HG03066 (cell line): ENCODE measurements around the gene NLRX1.
"Not testable (repeated sequence)": the region's sequence is repeated elsewhere in the genome, so short reads cannot be mapped to it uniquely, and the experiment has no call there.

ENCODE experiments used
- ATAC-seq: cut with Tn5 transposase; IDR thresholded peaks from one replicate; pipeline ENCODE4 v1.9.1; 2021; ENCODE audit warnings: low read depth; ENCODE audit not compliant: unreplicated experiment

The NLRX1 gene

GRCh38 chr11:119181677-119182412 is 13.3 kb downstream of the NLRX1 start:
- ATAC-seq = no peak

DNA sequence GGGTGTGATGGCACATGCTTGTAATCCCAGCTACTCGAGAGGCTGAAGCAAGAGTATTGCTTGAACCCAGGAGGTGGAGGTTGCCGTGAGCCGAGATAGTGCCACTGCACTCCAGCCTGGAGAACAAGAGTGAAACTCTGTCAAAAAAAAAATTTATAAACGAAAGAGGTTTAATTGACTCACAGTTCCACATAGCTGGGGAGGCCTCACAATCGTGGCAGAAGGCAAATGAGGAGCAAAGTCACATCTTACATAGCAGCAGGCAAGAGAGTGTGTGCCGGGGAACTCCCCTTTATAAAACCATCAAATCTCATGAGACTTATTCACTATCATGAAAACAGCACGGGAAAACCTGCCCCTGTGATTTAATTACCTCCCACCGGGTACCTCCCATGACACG is 15.9 kb downstream of the NLRX1 start:
- ATAC-seq = not testable (repeated sequence)

DNA sequence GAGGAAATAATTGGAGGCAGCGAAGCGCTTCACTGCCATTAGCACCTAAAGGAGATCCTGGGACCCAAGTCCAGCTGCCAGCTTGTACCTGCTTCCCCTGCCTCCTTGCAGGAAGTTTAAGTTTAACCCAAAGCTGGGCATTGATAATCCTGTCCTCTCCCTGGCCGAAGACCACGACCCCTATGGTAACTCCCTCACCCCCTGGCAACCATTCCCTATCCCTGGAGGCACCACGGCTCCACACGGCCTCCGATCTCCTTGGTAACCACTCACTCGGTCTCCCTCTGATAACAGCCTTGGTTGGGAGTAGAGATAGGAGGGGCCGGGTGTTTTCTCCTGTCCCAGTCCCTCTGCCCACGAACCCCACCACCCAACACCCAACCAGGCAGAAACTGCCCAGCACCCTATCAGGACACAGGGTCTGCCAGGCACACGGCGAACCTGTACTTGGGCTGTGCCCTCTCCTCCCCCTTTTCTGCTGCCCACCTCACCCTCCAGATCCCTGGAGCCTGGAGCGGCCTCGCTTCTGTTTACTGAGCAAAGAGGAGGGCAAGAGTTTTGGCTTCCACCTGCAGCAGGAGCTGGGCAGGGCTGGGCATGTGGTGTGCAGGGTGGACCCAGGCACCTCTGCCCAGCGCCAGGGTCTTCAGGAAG is 17.6 kb downstream of the NLRX1 start:
- ATAC-seq = no peak

DNA sequence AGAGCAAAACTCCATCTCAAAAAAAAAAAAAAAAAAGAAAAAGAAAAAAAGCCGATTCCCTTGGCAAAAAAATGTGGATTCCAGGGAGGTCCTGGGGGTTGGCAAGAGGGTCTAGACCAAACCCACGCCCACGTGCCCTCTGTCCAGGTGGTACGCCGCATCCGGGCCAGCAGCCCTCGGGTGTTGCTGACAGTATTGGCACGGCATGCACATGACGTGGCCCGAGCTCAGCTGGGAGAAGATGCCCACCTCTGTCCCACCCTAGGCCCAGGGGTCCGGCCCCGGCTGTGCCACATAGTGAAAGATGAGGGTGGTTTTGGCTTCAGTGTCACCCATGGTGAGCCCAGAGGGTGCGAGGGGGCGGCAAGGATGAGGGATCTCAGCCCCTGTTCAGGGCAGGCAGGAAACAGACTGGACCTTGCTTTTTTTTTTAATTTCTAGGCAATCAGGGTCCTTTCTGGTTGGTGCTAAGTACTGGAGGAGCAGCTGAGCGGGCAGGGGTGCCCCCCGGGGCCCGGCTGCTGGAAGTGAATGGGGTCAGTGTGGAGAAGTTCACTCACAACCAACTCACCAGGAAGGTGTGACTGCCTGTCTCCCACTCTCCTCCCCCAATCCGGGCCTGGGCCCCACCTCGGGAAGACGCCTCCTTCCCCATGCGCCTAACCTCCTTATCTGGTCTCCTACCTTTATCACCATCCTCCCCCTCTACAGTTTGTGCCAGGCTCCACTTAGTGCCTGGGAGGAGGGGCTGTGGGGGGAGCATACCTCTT is 18.8 kb downstream of the NLRX1 start:
- ATAC-seq = no peak

DNA sequence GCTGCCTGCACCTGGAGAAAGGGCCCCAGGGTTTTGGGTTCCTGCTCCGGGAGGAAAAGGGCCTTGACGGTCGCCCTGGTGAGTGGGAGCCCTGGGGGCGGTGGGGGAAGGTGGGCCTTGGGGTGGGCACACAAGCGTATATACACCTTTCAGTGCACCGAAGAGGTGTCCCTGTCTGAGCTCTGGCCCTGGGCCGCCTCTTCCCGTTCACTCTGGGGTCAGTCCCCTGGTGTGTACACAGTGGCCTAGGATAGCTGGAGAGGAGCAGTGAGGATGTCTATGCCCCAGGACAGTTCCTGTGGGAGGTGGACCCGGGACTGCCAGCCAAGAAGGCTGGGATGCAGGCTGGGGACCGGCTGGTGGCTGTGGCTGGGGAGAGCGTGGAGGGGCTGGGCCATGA is 19.5 kb downstream of the NLRX1 start:
- no peak for ATAC-seq

- ATAC-seq = no peak
These were observed 20.4 kb downstream of the NLRX1 start for GRCh38 chr11:119188887-119189286.

DNA sequence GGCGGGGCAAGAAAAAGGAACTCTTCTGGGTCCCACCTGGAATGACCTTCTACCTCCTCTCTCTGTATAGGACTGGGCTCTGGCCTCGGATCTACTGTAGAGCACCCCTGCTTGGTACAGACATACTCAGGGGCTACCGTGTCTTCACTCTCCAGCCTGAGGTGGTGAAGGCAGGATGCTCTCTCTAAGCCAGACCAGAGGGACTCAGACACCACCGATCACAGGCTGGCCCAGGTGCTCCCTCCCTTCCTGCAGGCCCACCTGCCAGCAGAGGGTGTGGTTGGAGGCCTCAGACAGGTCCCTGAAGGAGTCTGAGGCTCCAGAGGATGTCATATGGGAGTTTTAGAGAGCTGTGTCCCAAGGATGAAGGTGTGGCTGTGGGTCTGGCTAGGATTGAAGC is 20.9 kb downstream of the NLRX1 start:
- ATAC-seq = no peak

DNA sequence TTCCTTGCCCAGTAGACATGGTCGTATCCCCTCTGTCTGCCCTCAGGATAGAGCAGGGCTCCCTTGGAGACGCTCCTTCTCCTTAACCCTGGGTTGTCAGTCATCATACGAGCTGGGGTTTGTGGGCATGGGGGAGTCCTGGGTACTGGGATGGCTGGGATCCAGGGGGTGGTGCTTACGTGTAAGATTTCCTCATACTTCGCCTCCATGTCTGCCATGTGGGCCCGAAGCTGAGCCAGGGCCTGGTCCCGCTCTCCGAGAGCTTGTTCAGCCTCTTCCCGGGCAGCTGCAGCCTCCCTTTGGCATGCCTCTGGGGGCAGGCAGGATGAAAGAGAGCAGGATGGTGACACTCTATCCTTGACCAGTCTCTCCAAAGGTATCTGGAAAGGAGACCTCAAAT is 22.0 kb downstream of the NLRX1 start:
- no peak for ATAC-seq

- not testable (repeated sequence) for ATAC-seq
These were observed 22.7 kb downstream of the NLRX1 start for GRCh38 chr11:119191265-119191664.

DNA sequence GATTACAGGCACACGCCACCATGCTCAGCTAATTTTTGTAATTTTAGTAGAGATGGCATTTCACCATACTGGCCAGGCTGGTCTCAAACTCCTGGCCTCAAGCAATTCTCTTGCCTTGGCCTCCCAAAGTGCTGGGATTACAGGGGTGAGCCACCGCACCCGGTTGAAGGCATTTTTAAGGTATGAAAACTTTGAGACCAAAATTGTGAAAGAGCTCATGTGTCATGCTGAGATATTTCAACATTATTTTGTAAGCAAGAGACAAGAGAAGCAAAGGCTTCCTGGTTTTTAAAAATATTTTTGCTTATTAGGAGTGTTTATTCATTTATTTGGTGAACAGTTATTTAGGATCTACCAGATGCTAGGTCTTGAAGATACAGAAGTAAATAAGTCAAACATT is 23.6 kb downstream of the NLRX1 start:
- ATAC-seq = no peak

DNA sequence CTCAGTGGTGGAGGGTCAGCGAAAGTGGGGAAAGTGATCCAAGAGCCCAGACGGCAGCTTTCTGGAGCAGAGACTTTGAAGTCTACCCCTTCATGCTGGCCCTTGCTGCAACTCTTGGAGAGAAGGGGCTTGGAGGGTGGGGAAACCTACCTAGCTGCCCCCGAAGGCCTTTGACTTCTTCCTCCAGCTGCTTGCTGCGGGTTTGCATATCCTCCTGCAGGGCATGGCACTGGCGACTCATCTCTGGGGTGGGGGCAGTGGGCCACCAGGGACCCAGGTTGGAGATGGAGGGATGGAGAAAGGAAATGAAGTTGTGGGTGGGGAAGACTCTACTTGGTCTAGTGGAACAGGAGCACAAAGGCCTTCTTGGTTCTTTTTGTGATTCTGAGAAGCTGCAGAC is 24.5 kb downstream of the NLRX1 start:
- no peak for ATAC-seq

DNA sequence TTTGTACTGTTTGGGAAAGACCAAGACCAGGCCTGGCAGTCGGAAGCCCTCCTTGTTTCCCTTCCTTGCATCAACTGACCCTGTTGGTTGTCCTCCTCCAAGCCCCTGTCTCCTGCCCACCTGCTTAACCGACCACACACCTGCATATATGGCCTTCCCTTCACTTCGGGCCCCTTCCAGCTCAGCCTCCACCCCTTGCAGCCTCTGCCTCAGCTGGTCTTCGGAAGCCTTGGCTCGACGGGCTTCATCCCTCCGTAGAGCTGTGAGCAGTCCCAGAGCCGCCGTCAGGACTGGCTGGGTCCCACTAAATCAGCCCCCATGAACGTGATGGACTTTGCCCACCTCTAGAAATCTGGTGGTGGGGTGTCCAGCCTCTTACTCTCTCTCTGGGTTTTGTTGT is 25.1 kb downstream of the NLRX1 start:
- ATAC-seq = no peak

DNA sequence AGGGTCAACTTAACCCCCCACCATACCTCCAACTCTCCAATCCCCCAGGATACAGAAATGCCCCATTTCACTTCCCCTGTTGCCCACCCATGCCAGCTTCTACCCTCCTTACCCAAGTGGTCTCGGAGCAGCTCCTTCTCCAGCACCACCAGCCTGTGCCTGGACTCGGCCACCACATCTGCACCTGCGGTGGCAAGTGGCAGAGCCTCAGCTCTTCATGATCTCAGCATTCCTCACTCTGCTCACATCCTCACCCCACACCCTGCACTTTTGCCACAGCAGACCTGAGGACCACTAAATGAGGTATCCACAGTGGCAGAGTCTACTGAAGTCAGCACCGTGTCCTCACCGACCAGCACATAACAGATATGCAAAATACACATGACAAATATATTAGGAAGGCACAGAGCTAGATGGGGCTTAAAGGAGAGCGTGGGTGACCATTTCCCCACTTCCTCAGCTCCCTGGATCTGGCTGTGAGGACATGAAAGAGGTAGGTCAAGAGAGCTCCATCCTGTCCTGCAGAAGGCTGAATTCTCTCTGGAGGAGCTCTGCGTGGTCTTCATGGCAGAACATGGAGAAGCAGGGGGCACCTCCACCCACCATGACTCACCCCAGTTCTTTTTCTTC is 26.4 kb downstream of the NLRX1 start:
- ATAC-seq = no peak

GRCh38 chr11:119195680-119196079 is 27.2 kb downstream of the NLRX1 start:
- no peak for ATAC-seq

DNA sequence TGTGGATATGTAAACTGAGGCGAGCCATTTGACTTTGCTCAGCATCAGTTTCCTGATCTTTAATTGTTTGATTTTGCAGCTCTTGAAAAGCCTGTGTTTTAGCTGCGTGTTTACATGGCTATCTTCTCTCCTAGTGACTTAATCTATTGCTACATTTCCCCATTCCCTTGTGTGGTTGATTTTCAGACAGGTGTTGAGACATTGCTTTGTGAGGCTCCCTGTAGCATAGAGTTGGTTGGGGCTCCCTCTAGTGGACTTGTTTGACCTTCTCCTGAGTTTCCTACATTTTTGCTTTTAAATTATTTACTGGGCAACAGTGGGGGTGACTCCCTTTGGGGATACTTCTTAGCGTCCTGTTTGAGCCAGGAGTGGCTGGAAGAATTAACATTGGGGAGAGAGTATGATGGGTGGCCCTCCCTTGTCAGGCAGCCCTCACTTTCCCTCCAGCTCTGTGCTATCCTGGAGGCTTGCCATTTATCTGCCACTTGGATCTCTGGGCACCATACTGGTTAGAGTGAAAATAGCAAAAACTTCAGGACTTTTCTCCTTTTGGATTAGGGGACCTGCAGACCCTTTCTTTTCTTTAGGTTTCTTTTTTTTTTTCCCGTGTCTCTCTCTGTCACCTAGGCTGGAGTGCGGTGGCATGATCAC is 28.4 kb downstream of the NLRX1 start:
- ATAC-seq = peak; percentile 48

DNA sequence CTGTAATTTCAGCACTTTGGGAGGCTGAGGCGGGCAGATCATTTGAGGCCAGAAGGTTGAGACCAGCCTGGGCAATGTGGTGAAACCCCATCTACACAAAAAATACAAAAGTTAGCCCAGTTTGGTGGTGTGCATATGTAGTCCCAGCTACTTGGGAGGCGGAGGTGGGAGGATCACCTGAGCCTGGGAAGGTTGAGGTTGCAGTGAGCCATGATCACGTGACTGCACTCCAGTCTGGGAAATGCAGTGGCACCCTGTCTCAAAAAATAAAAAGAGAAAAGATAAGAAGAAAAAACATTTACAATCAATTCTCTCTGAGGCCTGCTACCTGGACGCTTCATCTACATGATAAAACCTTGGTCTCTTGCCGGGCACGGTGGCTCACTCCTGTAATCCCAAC is 30.4 kb downstream of the NLRX1 start:
- no peak for ATAC-seq

DNA sequence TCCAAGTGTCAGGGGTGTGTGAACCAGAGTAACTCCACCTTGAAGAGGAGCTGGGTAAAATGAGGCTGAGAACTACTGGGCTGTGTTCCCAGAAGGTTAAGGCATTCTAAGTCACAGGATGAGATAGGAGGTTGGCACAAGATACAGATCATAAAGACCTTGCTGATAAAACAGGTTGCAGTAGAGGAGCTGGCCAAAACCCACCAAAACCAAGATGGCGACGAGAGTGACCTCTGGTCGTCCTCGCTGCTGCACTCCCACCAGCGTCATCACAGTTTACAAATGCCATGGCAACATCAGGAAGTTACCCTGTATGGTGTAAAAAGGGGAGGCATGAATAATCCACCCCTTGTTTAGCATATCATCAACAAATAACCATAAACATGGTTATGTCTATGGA is 32.7 kb downstream of the NLRX1 start:
- ATAC-seq = not testable (repeated sequence)

DNA sequence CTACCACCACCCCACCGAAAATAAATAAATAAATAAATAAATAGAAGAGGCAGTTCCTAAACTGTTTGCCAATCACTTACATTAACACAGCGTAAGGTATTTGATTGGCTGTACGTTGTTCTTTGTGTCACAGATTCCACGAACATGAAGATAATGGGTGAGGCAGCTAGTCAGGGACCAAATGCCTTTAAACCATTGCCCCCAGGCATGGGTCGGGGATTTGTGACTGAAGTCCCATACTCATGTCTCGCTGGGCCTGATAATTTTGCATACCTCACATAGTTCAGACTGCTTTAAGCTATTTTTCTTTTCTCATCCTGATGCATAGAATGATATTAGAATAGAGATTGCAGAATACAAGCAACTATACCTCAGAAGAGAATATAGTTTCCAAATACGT is 34.0 kb downstream of the NLRX1 start:
- ATAC-seq = no peak

- ATAC-seq = no peak
These were observed 35.5 kb downstream of the NLRX1 start for GRCh38 chr11:119204066-119204465.

- ATAC-seq = no peak
These were observed 36.6 kb downstream of the NLRX1 start for GRCh38 chr11:119205080-119205479.
